Measurements from ENCODE around the gene KCTD5. TPM values are rescaled to one million over a fixed set of nuclear protein-coding genes. Genes with fewer than 3 reads are reported as not detected.

The KCTD5 gene
- total and polyA plus RNA-seq, 9 of the 15 experiments (the other 6 are each of a cell fraction or from before 2014, with no cell fraction given): 0.73 to 58.3 (median 32.3) TPM

DNA sequence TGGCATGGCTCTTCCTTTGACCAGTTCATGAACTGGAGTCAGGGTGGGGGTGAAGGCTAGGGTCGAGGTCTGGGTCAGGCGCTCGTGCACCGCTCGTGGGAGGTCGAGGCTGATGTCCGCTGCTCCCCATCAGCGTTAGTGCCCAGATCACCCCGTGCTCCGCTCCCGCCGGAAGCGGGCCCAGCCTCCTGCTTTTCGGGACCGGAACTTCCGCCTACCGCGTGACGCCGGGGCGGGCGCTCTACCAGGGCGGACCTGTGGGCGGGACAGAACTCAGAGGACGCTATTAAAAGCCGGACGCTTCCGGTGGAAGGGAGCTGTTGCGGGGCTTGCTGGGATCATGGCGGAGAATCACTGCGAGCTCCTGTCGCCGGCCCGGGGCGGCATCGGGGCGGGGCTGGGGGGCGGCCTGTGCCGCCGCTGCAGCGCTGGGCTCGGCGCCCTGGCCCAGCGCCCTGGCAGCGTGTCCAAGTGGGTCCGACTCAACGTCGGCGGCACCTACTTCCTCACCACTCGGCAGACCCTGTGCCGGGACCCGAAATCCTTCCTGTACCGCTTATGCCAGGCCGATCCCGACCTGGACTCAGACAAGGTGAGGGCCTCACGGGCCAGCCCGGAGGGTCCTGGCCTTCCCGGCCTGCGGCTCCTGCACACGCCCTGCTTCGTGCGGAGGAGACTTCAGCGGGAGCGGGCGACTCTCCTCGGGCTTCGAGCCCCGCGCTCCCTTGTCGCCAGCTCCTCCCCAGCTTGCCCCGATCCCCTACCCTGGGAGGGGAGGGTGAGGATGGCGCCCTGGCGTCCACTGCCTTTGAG is at the start of gene KCTD5 (continued):
- TF ChIP-seq MEF2D (tag; conservative IDR thresholded peaks at IDR 0.05; ENCODE audit: low read depth): no peak
- TF ChIP-seq, protein P1, sequence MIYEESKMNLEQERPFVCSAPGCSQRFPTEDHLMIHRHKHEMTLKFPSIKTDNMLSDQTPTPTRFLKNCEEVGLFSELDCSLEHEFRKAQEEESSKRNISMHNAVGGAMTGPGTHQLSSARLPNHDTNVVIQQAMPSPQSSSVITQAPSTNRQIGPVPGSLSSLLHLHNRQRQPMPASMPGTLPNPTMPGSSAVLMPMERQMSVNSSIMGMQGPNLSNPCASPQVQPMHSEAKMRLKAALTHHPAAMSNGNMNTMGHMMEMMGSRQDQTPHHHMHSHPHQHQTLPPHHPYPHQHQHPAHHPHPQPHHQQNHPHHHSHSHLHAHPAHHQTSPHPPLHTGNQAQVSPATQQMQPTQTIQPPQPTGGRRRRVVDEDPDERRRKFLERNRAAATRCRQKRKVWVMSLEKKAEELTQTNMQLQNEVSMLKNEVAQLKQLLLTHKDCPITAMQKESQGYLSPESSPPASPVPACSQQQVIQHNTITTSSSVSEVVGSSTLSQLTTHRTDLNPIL (CRISPR knock-in tag; IDR thresholded peaks at IDR 0.05): no peak
- peak; percentile 97 for TF ChIP-seq ETV1 (tag; conservative IDR thresholded peaks at IDR 0.05; ENCODE audit: low read depth)
- no peak for TF ChIP-seq NELFE (IDR thresholded peaks at IDR 0.05; ENCODE audit: insufficient read depth, insufficient read length)
- no peak for TF ChIP-seq POU5F1 (IDR thresholded peaks at IDR 0.05; ENCODE audit: borderline replicate concordance, low read depth, low read length, partially characterized antibody)
- TF ChIP-seq, protein P2, sequence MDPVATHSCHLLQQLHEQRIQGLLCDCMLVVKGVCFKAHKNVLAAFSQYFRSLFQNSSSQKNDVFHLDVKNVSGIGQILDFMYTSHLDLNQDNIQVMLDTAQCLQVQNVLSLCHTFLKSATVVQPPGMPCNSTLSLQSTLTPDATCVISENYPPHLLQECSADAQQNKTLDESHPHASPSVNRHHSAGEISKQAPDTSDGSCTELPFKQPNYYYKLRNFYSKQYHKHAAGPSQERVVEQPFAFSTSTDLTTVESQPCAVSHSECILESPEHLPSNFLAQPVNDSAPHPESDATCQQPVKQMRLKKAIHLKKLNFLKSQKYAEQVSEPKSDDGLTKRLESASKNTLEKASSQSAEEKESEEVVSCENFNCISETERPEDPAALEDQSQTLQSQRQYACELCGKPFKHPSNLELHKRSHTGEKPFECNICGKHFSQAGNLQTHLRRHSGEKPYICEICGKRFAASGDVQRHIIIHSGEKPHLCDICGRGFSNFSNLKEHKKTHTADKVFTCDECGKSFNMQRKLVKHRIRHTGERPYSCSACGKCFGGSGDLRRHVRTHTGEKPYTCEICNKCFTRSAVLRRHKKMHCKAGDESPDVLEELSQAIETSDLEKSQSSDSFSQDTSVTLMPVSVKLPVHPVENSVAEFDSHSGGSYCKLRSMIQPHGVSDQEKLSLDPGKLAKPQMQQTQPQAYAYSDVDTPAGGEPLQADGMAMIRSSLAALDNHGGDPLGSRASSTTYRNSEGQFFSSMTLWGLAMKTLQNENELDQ (CRISPR knock-in tag; IDR thresholded peaks at IDR 0.05; ENCODE audit: borderline replicate concordance): no peak
- no peak for TF ChIP-seq ZBTB1 (CRISPR knock-in tag; IDR thresholded peaks at IDR 0.05; ENCODE audit: borderline replicate concordance, low read depth)
- TF ChIP-seq RBM22 (IDR thresholded peaks at IDR 0.05; ENCODE audit: low read depth, low read length, poor library complexity, severe bottlenecking): peak; percentile 87
- no peak; the same call in 1 of the 2 replicates for TF ChIP-seq ZNF274 (IDR thresholded peaks at IDR 0.05; ENCODE audit: borderline replicate concordance, low read depth, low read length)
- TF ChIP-seq SP2 (IDR thresholded peaks at IDR 0.05; ENCODE audit: extremely low read depth, low read depth, low read length, poor library complexity, severe bottlenecking): peak; percentile 69
- TF ChIP-seq HDAC2 (IDR thresholded peaks at IDR 0.05): peak; percentile 57; the same call in 1 of the 2 replicates
- peak; percentile 89 to 91 for TF ChIP-seq FOXK2 (conservative IDR thresholded peaks at IDR 0.05 in 1 of 2, IDR thresholded peaks at IDR 0.05 in 1 of 2; ENCODE audit: low read depth in 2 of 2)
- TF ChIP-seq, protein P3, sequence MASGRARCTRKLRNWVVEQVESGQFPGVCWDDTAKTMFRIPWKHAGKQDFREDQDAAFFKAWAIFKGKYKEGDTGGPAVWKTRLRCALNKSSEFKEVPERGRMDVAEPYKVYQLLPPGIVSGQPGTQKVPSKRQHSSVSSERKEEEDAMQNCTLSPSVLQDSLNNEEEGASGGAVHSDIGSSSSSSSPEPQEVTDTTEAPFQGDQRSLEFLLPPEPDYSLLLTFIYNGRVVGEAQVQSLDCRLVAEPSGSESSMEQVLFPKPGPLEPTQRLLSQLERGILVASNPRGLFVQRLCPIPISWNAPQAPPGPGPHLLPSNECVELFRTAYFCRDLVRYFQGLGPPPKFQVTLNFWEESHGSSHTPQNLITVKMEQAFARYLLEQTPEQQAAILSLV (tag; IDR thresholded peaks at IDR 0.05): no peak
- TF ChIP-seq, protein P4, sequence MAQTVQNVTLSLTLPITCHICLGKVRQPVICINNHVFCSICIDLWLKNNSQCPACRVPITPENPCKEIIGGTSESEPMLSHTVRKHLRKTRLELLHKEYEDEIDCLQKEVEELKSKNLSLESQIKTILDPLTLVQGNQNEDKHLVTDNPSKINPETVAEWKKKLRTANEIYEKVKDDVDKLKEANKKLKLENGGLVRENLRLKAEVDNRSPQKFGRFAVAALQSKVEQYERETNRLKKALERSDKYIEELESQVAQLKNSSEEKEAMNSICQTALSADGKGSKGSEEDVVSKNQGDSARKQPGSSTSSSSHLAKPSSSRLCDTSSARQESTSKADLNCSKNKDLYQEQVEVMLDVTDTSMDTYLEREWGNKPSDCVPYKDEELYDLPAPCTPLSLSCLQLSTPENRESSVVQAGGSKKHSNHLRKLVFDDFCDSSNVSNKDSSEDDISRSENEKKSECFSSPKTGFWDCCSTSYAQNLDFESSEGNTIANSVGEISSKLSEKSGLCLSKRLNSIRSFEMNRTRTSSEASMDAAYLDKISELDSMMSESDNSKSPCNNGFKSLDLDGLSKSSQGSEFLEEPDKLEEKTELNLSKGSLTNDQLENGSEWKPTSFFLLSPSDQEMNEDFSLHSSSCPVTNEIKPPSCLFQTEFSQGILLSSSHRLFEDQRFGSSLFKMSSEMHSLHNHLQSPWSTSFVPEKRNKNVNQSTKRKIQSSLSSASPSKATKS (CRISPR knock-in tag; IDR thresholded peaks at IDR 0.05): no peak
- TF ChIP-seq ZNF75A (CRISPR knock-in tag; IDR thresholded peaks at IDR 0.05): no peak
- TF ChIP-seq, protein P5, sequence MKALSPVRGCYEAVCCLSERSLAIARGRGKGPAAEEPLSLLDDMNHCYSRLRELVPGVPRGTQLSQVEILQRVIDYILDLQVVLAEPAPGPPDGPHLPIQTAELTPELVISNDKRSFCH (CRISPR knock-in tag; IDR thresholded peaks at IDR 0.05): no peak
- TF ChIP-seq, protein P5 (tag; IDR thresholded peaks at IDR 0.05): peak; percentile 78
- TF ChIP-seq HNRNPK (IDR thresholded peaks at IDR 0.05; ENCODE audit: low read depth, low read length, poor library complexity, severe bottlenecking): no peak
- TF ChIP-seq TARDBP (IDR thresholded peaks at IDR 0.05): 0 out of 2 replicates have a peak, but pooled peaks have one; percentile 59
